GM18499 (cell line): Measurements from ENCODE around the gene BMERB1.
"Not testable (repeated sequence)": the region's sequence is repeated elsewhere in the genome, so short reads cannot be mapped to it uniquely, and the experiment has no call there.

Experiments used
- ATAC-seq: cut with Tn5 transposase; IDR thresholded peaks from one replicate; pipeline ENCODE4 v1.9.1; 2021; ENCODE audit warnings: moderate number of reproducible peaks; ENCODE audit not compliant: insufficient read depth, unreplicated experiment

The BMERB1 gene

GRCh38 chr16:15434425-15435215, at the start of gene BMERB1:
BMERB1 (plus strand) TSS chr16:15434588; CDS start chr16:15434654, 66 bp downstream.
- no peak for ATAC-seq

- ATAC-seq = not testable (repeated sequence)
Measured at GRCh38 chr16:15388060-15388459, 46.3 kb upstream of the BMERB1 start.

GRCh38 chr16:15389916-15390315, 44.5 kb upstream of the BMERB1 start:
- not testable (repeated sequence) for ATAC-seq

GRCh38 chr16:15393025-15393424, 41.4 kb upstream of the BMERB1 start:
- not testable (repeated sequence) for ATAC-seq

GRCh38 chr16:15395631-15396508, 38.5 kb upstream of the BMERB1 start, which contains the start of gene MPV17L:
MPV17L (plus strand) TSS chr16:15395754; CDS start chr16:15395898, 144 bp downstream.
- not testable (repeated sequence) for ATAC-seq

GRCh38 chr16:15396509-15396829, 37.9 kb upstream of the BMERB1 start:
- ATAC-seq = not testable (repeated sequence)

- no peak for ATAC-seq
Measured at GRCh38 chr16:15396948-15397594, 37.3 kb upstream of the BMERB1 start.

GRCh38 chr16:15398618-15399316, 35.6 kb upstream of the BMERB1 start:
- no peak for ATAC-seq

GRCh38 chr16:15399317-15399716, 35.1 kb upstream of the BMERB1 start:
- ATAC-seq = no peak

- ATAC-seq = not testable (repeated sequence)
Measured at GRCh38 chr16:15400314-15400713, 34.1 kb upstream of the BMERB1 start.

GRCh38 chr16:15401972-15402371, 32.4 kb upstream of the BMERB1 start:
- ATAC-seq = no peak

- ATAC-seq = no peak
Measured at GRCh38 chr16:15403392-15403995, 30.9 kb upstream of the BMERB1 start.

- not testable (repeated sequence) for ATAC-seq
Measured at GRCh38 chr16:15404091-15404490, 30.3 kb upstream of the BMERB1 start.

GRCh38 chr16:15404792-15405191, 29.6 kb upstream of the BMERB1 start:
- no peak for ATAC-seq

- ATAC-seq = not testable (repeated sequence)
Measured at GRCh38 chr16:15407756-15408155, 26.6 kb upstream of the BMERB1 start.

- not testable (repeated sequence) for ATAC-seq
Measured at GRCh38 chr16:15409476-15409875, 24.9 kb upstream of the BMERB1 start.

GRCh38 chr16:15415511-15415985, 18.8 kb upstream of the BMERB1 start:
- no peak for ATAC-seq

GRCh38 chr16:15417197-15417596, 17.2 kb upstream of the BMERB1 start:
- no peak for ATAC-seq

GRCh38 chr16:15418206-15418605, 16.2 kb upstream of the BMERB1 start:
- no peak for ATAC-seq
